Fibroblast of the aortic adventitia (primary cell): ENCODE data around the gene TUBG2. TPM values are rescaled to one million over a fixed set of nuclear protein-coding genes. Genes with fewer than 3 reads are reported as not detected.
"Not testable (repeated sequence)": the region's sequence is repeated elsewhere in the genome, so short reads cannot be mapped to it uniquely, and the experiment has no call there.

Experiments
- DNase-seq: peaks from one replicate; pipeline ENCODE4 v3.0.0-alpha.2; 2010; ENCODE audit warnings: low read depth
- H3K4me3 ChIP-seq: 2 replicates; pipeline ENCODE4 v1.5.1; 2011; ENCODE audit warnings: low read depth, mild to moderate bottlenecking, control low read depth, low read length, moderate library complexity
- CTCF ChIP-seq: IDR thresholded peaks from 2 replicates; pipeline ENCODE4 v1.5.1; 2011; ENCODE audit warnings: mild to moderate bottlenecking, low read length, control low read depth, inconsistent platforms; ENCODE audit not compliant: insufficient read depth
- total RNA-seq: library from RNA; depleted of rRNA; stranded (reverse); fragments of >200 nt; gene quantifications from 2 replicates; pipeline ENCODE4 v1.2.3, GENCODE V29; 2012; ENCODE audit warnings: low replicate concordance

TUBG2 gene
- total RNA-seq, 1 donor, result 12.1 TPM

DNA sequence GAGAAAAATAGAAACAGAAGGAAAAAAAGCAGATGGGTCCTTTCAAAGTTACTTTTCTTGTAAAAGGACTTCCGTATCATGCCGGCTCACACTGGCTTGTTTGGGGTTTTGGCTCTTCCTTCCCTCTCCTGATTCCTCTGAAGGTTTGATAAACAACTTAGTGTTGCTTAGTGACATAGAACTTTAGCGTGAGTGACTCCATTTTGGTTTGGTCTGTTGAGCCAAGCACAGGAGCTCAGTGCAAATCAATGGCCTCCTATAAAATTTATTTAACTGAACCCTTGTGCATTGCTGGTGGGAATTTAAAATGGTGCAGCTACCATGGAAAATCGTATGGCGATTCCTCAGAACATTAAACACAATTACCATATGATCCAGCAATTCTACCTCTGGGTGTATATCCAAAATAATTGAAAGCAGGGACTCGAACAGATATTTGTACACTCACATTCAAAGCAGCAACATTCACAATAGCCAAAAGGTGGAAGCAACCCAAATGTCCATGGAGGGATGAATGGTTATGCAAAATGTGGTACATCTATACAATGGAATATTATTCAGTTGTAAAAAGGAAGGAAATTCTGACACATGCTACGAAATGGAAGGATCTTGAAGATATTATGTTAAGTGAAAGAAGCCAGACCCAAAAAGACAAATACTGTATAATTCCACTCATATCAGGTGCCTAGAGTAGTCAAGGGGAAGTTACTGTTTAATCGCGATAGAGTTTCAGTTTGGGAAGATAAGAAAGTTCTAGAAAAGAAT, 1.1 kb upstream of the TUBG2 start:
- TF ChIP-seq CTCF, result no peak
- DNase-seq, result no peak
- H3K4me3 ChIP-seq, result no peak overlapping the region

DNA sequence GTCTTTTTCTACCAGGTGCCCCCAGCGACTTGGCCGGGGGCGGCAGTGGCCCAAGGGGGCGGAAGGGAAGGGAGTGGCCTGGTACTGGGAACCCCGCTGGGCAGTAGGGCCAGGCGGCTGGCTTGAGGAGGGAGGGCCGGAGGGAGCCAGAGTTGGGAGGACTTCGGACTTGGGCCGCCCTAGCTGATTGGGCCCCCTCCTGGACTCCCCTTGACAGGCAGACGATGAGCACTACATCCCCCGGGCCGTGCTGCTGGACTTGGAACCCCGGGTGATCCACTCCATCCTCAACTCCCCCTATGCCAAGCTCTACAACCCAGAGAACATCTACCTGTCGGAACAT, 819 bp downstream of the TUBG2 start:
- DNase-seq, result not testable (repeated sequence)
- peak overlapping the region; percentile 77 for H3K4me3 ChIP-seq

DNA sequence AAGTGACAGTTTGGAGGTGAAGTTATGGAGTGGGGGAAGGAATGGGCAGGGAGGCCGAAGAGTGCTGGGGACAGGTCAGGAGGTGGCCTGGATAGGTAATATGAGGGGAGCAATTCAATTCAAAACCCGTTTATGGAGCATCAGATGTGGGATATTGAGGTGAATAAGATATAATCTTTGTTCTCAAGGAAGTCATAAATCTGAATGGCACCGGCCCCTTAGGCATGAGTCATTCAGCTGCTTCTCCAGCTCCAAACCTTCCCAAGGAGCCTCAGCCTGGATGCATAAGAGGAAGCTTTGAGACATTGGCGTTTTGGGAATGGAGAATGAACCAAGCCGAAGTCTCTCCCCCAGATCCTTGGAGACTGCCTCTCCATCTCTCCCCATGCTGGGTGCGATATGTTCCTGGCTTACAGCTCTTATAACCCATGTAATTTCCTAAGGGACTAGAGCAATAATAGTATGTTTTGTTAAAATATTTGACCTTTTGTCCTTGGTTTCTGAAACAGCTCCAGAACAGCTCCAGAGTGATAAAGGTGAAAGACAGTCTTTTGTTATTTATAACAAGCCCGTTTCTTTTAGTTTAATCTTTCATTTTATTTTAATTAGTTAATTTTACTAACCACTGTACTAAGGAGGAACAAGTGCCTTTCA, 1.7 kb downstream of the TUBG2 start:
- DNase-seq, result peak; percentile 64
- TF ChIP-seq CTCF, result no peak
- peak overlapping the region; percentile 41 for H3K4me3 ChIP-seq

DNA sequence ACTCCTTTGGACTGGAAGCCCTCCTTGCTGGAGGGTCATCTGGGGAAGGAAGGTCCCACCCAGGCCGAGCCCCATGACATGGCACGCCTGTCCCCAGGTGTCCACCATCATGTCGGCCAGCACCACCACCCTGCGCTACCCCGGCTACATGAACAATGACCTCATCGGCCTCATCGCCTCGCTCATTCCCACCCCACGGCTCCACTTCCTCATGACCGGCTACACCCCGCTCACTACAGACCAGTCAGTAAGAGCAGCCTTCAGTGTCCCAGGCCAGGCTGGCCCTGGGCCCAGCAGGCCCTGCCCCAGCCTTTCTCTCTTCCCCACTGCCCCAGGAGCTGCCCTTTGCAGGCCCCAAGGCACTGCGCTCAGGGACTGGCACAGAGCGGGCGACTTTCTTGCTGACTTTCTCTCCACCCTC, 6.5 kb downstream of the TUBG2 start:
- no peak overlapping the region for H3K4me3 ChIP-seq
- no peak for DNase-seq
- no peak for TF ChIP-seq CTCF

DNA sequence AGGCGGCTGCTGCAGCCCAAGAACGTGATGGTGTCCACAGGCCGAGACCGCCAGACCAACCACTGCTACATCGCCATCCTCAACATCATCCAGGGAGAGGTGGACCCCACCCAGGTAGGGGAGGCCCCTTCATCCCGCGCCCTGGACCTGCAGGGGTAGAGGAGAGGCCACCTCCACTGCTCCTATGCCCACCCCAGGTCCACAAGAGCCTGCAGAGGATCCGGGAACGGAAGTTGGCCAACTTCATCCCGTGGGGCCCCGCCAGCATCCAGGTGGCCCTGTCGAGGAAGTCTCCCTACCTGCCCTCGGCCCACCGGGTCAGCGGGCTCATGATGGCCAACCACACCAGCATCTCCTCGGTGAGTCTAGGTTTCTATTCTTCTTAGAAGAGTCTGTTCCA, 7.0 kb downstream of the TUBG2 start:
- not testable (repeated sequence) for DNase-seq, H3K4me3 ChIP-seq

GRCh38 chr17:42667088-42667951, 8.2 kb downstream of the TUBG2 start:
- TF ChIP-seq CTCF, result no peak
- peak; percentile 82 for DNase-seq

GRCh38 chr17:42669705-42669976, 10.6 kb downstream of the TUBG2 start:
- DNase-seq, result no peak
- TF ChIP-seq CTCF, result no peak
- no peak overlapping the region for H3K4me3 ChIP-seq

More at GRCh38 chr17:42667088-42667951, 8.2 kb downstream of the TUBG2 start:
- H3K4me3 ChIP-seq, result no peak overlapping the region
